Activated effector memory CD4-positive, alpha-beta T cell treated with Interleukin-2 at 50 U/mL for 16 hours (primary cell): ENCODE data around the gene ATP8B1.

Experiments used
- DNase-seq: peaks from one replicate; pipeline ENCODE4 v3.0.0-alpha.2; 2020

ATP8B1 gene

DNA sequence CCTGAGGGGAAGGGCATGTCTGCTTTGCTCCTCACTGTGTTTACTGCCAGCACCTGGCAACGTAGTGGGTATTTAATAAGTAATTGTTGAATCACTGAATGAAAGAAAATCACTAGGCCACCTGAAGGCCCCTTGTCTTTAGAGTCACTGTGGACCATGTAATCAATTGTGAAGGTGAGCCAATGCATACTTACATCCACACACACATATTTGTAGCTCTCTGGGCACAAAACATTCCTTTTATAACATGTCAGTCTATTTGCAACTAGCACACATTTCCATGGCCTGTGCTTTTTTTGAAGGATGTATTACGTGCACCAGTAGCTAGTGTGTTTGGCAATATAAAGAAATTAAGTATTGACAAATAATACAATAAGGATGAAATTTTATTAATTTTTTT is 11.2 kb downstream of the ATP8B1 start:
- DNase-seq: no peak

DNA sequence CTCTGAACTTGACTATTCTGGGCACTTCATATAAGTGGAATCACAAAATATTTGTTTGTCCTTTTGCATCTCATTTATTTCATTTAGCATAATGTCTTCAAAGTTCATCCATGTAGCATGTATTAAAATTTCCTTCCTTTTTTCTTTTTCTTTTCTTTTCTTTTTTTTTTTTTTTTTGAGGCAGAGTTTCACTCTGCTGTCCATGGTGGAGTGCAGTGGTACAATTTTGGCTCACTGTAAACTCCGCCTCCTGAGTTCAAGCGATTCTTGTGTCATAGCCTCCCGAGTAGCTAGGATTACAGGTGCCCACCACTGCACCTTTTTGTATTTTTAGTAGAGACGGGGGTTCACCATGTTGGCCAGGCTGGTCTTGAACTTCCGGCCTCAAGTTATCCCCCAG is 11.9 kb downstream of the ATP8B1 start:
- DNase-seq: no peak

DNA sequence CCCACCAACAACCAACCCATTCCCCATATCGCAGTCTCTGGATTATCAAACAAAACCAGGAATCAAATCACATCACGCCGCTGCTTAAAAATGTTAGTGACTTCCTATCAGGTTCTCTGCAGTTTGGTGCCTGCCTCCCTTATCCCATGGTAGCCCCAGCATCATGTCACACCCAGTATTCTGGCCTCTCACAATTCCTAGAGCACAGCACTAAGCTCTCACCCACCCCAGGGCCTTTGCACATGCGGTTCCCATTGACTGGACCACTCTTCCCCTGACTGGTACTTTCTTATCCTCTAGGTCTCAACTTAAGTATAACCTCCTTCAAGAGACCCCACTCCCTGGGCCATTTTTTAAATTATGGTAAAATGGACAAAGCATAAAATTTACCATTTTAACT is 12.8 kb downstream of the ATP8B1 start:
- no peak for DNase-seq

DNA sequence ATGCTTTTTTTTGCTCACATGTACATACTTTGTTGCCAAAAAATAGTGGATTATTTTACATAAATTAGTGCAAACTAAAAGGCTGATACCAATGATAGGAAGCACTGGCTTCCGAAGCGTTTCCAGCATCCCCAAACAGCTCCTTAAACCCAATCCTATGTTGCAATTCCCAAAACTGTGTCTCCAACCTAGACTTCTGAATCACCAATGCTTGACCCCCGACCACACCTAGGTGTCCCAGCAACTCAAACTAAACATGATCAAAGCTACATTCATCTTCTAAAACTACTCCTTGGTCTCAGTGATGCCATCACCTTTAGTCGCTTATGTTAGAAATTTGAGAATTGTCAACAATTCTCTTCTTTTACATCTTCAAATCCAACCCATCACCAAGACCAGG is 13.4 kb downstream of the ATP8B1 start:
- no peak for DNase-seq

DNA sequence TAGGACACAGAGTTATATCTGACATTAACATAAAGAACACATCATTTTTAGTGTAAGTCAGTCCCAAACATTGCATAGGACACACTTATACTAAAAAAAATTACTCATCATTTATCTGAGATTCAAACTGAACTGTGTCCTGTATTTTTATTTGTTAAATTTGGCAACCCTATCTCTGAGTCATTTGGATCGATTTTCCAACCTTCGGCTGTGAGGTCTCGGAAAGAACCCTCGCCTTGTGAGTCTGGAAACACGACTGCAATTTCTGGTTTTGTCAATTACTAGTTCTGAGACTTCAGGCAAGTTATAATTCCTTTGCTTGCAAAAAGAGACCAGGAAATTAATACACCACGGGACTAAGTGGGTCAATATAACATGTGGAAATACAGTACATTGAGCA is 14.0 kb downstream of the ATP8B1 start:
- DNase-seq: no peak

DNA sequence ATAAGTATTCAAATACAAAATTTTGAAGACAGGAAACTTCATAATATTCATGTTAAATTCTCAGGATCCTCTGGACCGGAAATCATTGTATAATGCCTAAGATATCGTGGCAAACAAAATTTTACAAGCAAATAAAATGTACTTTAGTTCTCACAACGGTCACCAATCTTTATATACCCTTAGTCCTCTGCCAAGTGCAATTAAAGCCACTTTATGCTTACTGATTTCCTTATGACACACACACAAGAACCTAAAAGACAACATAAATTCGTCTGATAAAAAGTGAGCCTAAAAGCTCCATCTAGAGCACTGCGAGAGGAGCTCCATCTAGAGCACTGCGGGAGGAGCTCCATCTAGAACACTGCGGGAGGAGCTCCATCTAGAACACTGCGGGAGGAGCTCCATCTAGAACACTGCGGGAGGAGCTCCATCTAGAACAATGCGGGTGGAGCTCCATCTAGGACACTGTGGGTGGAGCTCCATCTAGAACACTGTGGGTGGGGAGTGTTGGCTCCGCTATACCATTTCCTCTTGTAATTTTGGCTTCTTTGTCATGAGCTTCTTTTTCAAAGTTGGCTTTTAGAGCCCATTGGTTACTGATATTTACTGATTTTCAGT is 15.9 kb downstream of the ATP8B1 start:
- DNase-seq: no peak

DNA sequence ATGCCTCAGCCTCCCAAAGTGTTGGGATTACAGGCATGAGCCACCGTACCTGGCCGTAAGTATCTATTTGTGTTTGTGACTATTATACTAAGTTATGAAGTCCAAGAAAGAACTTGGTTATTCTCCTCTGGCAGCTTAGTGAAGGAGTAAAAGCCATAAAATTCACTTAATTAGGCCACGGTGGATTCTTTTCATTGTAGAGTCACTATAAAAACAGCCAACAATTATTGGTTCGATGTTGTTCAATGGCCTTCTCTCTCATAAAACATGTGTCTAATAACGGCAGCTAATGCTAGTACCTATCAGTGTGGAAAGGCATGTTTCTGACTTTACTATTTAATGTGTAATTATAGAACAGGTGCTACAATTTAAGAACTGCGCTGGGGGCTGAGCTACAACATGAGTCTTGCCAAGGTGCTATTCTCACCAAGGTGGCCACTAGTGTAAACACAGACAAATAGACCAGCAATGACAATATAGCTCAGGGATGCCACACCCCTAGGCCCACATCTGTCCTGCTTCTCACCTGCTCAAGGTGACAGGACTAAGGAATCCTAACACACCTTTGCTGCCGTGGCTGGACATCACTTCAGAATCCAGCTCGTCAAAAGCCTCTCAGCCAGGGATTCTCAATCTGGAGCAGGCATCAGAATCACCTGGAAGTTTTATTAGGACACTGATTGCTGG is 17.2 kb downstream of the ATP8B1 start:
- no peak for DNase-seq

DNA sequence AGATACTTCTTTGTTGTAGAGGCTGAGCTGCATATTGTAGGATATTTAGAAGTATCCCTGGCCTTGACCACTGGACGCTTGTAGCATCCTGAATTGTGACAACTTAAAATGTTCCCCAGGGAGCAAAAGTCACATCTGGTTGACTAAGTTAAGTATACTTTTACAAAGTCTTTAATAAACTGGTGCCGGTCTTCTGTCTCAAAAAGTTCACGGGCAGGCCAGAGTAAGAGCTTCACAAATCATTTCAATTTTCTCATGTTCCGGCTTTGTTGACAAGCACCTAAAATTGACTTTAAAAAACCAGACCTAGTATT is 18.4 kb downstream of the ATP8B1 start:
- no peak for DNase-seq

DNA sequence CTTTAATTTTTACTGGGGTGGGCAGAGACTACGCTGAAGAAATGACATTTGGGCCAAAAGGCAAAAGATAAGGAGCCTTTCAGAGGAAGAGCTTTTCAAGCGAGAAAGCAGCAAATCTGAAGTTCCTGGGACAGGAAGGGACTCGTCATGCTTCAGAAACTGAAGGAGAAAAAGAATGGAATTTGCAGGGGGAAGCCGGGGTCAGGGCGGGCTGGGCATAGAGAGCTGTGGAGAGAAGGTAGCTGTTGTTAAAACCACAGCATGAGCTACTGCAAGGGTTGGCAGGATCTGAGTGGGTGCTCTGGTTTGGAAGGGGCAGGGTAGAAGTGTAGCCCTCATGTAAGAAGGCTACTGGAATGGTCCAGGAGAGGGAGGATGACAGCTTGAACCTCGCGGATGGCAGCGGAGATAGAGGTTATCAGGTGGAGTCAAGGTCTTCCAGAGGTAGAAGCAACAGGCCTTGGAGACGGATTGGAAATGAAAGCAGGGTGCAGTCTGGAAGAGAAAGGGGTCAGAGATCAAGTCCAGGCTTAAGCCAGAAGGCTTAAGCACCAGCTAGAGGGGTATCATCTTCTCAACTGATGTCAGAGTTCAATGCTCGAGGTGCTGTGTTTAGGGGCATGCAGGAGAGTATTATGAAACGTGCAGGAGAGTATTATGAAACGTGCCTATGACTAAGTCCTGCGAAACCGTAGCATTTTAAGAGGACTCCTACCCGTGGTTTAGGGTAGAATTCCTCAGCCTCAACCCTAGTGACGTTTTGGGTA is 18.9 kb downstream of the ATP8B1 start:
- DNase-seq: no peak

DNA sequence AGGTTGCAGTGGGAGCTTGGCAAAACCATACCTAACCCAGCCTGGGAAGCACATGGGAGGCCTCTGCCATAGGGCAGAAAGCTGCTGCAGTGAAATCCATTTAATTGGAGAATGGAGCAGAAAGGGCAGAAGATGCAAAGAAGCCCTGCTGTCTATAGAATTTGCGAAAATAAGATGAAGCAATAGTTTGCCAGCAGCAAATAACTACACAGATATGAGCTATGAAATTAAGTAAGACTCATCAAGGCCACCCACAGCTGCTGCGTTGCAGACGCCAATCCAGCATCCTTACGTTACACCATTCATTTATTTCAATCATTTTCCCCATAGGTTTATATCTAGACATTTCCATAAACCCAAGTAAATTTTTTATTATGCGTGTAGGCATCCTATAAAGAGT is 21.1 kb downstream of the ATP8B1 start:
- DNase-seq: no peak

DNA sequence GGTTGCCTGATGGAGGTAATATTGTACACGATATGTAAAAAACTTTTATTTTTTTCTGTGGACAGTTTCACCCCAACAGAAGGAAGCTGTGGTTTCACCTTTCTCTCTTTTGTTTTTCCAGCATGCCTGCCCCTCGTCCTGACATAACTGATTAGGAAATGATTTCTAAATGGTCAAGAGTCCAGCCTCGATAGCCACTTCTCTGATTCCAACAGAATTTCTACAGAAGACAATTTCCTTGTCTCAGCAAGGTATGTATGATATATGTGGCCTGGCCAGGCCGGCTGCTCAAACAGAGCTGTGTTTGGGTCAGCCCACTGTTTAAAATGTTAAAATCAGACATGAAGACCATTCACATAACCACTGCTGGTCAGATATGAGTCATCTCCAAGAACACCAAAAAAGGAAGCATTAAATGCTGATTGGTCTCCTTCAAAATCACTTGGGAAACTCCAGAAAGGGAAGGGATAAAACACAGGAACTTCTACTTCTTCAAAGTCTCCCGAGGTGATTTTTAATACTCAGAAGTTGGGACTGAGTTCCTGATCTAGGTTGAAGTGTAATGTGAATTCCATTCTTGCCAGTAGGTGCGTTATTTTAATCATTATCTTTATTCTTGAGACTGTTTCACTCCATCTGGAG is 22.3 kb downstream of the ATP8B1 start:
- DNase-seq: no peak

DNA sequence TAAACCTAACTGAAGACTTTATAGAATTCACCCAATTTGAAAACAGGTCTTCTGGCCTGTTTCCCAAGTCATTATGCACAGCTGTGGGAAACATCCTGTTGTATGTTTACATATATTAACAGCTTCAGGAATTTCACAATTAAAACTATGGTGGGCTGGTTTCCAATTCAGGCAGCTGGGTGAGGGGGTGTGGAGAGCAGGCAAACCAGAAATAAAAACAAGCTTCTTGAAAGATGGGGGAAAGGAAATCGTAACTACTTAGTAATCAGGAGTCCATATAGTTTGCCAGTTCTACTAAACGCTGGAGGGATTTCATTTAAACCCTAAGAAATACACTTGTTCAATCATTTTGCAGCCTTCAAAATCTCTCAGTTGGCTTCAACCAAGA is 22.8 kb downstream of the ATP8B1 start:
- DNase-seq: no peak

DNA sequence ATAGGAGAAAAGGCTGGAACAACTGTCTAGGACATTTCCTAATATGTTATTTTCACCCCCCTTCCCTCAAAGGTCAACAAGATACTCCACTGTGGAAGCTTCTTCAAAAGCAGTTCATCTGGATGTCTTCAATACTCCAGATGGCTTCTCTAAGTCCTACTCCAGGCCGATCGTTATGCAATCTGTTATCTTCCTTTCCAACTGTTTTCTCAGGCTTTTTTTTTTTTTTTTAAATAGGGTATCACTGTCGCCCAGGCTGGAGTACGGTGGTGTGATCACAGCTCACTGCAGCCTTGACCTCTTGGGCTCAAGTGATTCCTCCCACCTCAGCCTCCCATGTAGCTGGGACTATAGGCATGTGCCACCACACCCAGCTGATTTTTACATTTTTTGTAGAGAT is 26.3 kb downstream of the ATP8B1 start:
- DNase-seq: no peak

DNA sequence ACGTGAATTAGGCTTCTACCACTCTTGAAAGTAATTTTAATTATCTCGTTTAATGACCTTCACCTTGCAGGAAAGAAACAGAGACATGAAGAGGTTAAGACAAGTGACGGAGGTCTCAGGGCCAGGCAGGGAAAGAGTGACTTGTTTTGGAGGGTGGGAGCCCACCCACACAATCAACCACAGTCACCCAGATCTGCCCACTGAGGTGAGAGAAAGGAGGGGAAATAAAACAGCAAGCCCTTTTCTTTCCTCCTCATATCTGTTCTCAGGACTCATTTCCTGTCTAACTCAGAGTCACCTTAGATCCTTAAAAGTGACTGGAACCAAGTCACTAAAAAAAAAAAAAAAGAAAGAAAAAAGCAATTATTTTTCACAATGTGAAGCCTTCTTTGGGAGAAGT is 26.8 kb downstream of the ATP8B1 start:
- no peak for DNase-seq

DNA sequence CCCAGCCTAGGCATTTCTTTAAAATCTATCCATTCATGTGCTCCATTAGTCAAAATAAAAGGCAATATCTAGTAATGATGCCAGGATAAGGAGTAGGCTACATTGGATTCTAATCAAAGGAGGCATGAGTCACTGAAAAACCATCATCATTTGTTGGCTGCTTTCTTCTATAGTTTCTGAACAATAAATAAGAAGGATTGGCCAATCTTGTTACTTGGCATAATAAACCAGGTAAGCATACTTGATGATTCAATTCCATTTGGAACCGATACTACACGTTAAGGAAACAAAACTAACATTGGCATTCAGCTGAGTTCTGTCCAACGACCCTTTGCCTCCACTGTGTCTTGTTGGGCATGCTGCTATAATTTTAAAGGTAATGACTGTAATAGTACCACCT is 27.2 kb downstream of the ATP8B1 start:
- DNase-seq: no peak

DNA sequence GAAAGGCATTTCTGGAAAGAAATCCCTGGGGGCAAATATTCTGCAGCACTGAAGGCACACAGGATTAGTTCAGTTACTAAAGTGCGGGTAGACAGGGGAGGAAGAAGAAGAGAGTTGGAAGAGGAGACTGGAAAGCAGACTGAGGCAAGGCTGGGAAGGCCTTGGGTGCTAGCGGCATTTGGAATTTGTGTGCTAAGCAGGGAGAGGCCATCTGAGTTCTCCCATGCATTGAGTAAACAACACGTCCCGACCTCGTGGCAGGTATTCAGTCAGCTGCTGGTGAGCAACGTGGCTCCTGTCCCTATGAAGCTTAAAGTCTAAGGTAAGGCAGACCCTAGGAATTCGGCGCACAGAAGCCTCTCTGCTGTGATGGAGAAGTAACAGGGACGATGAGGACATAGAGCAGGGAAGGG is 30.7 kb downstream of the ATP8B1 start:
- DNase-seq: no peak

DNA sequence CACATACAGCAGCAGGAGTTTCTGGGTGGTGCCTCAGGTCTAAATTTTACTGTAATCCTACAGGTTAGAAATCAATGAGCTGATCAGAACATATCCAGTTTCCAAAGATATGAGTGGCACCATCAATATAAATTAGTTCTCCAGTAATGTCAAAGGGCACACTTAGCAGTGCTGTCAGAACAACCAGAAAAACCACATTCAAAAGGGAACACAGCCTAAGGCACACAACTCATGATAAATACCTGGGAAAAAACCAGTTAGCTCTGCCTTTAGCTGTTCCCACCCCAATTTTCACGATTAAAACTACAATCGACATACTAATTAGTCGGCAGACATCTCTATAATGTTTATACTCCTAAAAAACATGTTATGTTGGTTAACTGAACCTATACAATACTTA is 31.5 kb downstream of the ATP8B1 start:
- DNase-seq: no peak

DNA sequence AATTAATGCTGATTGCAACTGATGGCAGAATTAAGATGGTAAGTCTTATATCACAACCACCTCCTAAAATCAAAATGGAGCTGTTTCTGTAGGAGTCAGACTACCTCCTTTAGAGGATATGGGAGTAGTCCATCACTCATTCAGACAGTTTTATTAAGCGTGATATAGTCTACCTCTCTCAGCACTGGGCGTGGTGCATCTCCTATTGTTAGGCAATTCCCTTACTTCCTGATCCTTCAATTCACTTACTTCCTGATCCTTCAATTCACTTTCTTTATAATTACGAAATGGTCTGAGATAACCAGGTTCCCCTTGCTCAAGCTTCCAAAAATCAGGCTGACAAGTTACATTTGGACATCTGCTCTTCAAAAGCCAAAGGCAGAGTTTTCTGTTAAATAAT is 31.9 kb downstream of the ATP8B1 start:
- DNase-seq: no peak

DNA sequence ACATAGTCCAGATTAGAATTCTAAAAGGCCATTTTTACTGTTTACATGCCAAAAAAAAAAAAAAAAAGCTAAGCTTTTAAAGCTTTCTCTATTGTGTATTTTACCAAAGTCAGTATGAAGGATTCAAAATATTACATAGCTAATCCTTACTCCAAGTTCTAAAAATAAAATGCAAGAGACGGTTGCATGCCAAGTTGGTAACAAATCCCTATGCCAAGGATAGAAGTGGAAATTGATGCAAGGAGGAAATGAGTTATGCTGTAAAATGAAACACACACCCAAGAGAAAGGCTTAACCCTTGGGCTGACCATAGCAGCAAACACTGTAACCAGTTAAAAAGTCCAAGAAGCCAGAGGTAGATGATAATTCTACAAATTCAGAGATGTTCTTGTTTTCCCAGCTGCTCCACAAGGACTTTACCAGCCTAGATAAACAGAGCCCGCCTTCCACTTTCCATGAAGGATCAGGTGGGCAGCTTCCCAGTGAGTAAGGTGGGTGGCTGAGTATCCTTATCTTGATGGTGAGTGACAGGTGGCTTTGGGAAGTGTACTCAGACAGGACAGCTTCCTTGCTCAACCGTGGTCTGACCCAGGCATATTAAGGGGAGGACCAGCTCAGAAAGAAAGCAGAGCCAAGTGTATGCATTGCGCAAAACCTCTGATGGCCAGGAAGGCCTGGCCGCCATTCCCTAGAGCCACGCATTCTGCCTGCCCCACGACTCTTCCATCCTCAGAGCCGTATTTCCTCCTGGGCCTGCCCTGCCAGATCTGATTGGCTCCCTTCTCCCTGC is 34.4 kb downstream of the ATP8B1 start:
- DNase-seq: no peak

DNA sequence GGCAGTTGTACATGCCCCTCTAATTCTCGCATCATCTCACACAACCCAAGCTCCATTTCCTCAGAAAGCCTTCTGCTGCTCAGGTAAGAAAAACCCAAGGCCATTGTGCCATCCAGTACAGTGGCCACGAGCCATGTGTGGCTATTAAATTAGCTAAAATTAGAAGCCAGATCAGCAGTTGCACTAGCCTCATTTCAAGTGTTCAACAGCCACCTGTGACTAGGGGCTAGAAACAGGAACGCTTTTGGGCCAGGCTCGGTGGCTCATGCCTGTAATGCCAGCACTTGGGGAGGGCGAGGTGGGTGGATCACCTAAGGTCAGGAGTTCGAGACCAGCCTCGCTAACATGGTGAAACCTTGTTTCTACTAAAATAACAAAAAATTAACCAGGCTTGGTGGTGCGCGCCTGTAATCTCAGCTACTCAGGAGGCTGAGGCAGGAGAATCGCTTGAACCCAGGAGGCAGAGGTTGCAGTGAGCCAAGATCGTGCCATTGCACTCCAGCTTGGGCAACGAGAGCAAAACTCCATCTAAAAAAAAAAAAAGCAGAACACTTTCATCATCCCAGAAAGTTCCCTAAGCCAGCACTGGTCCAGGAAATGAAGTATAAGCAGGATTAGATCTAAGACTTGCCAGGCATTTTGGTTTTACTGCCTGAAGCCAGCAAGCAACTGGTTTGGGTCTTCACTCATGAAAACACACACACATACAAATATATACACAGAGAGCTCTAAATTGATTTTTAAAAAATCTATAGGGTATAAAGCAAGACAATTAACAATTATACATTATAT is 35.7 kb downstream of the ATP8B1 start:
- no peak for DNase-seq

DNA sequence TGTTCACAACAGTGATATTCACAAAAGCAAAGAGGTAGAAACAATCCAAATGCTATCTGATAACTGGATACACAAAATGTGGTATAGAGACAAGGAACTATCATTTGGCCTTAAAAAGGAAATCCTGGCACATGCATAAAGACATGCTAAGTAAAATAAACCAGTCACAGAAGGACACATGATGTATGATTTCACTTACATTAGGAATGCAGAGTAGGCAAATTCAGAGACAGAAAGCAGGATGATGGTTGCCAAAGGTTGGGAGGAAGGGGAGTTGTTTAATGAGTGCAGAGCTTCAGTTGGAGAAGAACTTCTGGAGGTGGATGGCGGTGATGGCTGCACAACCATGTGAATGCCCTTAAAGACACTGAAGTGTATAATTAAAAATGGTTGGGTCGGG is 38.1 kb downstream of the ATP8B1 start:
- no peak for DNase-seq

DNA sequence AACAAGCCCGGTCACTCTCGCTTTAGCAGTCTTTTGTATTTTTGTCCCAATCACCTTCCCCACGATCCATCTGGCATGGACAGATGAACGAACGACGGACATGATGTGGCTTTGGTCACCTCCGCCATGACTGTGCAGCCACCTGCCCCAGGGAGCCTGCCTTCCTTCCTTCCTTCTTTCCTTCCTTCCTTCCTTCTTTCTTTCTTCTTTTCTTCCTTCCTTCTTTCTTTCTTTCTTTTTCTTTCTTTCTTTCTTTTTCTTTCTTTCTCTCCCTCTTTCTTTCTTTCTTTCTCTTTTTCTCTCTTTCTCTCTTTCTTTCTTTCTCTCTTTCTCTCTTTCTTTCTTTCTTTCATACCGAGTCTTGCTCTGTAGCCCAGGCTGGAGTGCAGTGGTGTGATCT is 39.0 kb downstream of the ATP8B1 start:
- DNase-seq: no peak
